SK-N-SH treated with all-trans-retinoic acid at 6 μM for 48 hours (cell line): Measurements from ENCODE around the gene AR.

Experiments
- BACH2 ChIP-seq: fragments of 250-450 bp; sonication (Bioruptor Pico); IDR thresholded peaks from 2 replicates; pipeline ENCODE4 v1.9.0; 2021; ENCODE audit warnings: mild to moderate bottlenecking, borderline replicate concordance
- CREB5 ChIP-seq: fragments of 250-450 bp; sonication (Bioruptor Pico); IDR thresholded peaks from 2 replicates; pipeline ENCODE4 v1.5.1; 2020; ENCODE audit warnings: low read depth, mild to moderate bottlenecking, moderate library complexity
- ISL1 ChIP-seq: fragments of 250-450 bp; sonication (Bioruptor Pico); IDR thresholded peaks from 2 replicates; pipeline ENCODE4 v2.1.2; 2022; ENCODE audit warnings: mild to moderate bottlenecking, moderate library complexity
- RARB ChIP-seq: fragments of 250-450 bp; sonication (Bioruptor Pico); IDR thresholded peaks from 2 replicates; pipeline ENCODE4 v1.8.0; 2021; ENCODE audit warnings: mild to moderate bottlenecking, moderate library complexity
- SNAI2 ChIP-seq: fragments of 250-450 bp; sonication (Bioruptor Pico); IDR thresholded peaks from 2 replicates; pipeline ENCODE4 v1.5.0; 2020; ENCODE audit warnings: mild to moderate bottlenecking, moderate library complexity
- TCF4 ChIP-seq: fragments of 250-450 bp; sonication (Bioruptor Pico); IDR thresholded peaks from 2 replicates; pipeline ENCODE4 v1.8.0; 2021; ENCODE audit warnings: mild to moderate bottlenecking, moderate library complexity, borderline replicate concordance
- ZFP3 ChIP-seq: fragments of 250-450 bp; sonication (Bioruptor Pico); IDR thresholded peaks from 2 replicates; pipeline ENCODE4 v1.5.0; 2020; ENCODE audit warnings: mild to moderate bottlenecking, moderate library complexity
- ZFP30 ChIP-seq: fragments of 450-650 bp; formaldehyde crosslinking; IDR thresholded peaks from 2 replicates; pipeline ENCODE4 v1.5.0; 2022; ENCODE audit warnings: mild to moderate bottlenecking, moderate library complexity
- ZNF565 ChIP-seq: fragments of 450-650 bp; formaldehyde crosslinking; conservative IDR thresholded peaks from 2 replicates; pipeline ENCODE4 v1.5.0; 2020; ENCODE audit warnings: low read depth, mild to moderate bottlenecking, moderate library complexity
- ZNF70 ChIP-seq: fragments of 450-650 bp; formaldehyde crosslinking; IDR thresholded peaks from 2 replicates; pipeline ENCODE4 v1.5.0; 2020; ENCODE audit warnings: mild to moderate bottlenecking, moderate library complexity
- TF ChIP-seq, protein P1 (sequence below): fragments of 250-450 bp; sonication (Bioruptor Pico); IDR thresholded peaks from 2 replicates; pipeline ENCODE4 v1.8.0; 2020; ENCODE audit warnings: mild to moderate bottlenecking, moderate library complexity, borderline replicate concordance

DNA sequence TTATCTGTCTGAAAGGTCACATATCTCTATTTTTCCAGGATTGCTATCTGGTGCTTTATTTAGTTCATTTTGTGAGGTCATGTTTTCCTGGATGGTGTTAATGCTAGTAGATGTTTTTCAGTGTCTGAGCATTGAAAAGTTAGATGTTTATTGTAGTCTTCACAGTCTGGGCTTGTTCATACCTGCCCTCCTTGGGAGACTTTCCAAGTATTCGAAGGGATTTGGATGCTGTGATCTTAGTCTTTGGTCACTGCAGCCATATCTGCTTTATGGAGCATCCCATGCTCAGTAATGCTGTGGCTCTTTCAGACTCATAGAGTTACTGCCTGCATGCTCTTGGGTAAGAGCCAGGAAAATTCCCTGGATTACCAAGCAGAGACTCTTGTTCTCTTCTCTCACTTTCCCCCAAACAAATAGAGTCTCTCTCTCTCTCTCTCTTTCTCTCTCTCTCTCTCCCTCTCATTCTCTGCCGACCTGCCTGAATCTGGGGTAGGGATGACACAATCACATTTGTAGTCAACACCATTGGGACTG lies 130.0 kb downstream of the AR start:
- TF ChIP-seq TCF4 (CRISPR knock-in tag) (no peak), RARB (CRISPR knock-in tag) (no peak), ZNF70 (CRISPR knock-in tag) (no peak), CREB5 (no peak), ZNF565 (CRISPR knock-in tag) (no peak), BACH2 (CRISPR knock-in tag) (no peak), SNAI2 (CRISPR knock-in tag) (no peak), ZFP3 (CRISPR knock-in tag) (no peak), ZFP30 (CRISPR knock-in tag) (no peak), ISL1 (CRISPR knock-in tag) (no peak)
- TF ChIP-seq, protein P1, sequence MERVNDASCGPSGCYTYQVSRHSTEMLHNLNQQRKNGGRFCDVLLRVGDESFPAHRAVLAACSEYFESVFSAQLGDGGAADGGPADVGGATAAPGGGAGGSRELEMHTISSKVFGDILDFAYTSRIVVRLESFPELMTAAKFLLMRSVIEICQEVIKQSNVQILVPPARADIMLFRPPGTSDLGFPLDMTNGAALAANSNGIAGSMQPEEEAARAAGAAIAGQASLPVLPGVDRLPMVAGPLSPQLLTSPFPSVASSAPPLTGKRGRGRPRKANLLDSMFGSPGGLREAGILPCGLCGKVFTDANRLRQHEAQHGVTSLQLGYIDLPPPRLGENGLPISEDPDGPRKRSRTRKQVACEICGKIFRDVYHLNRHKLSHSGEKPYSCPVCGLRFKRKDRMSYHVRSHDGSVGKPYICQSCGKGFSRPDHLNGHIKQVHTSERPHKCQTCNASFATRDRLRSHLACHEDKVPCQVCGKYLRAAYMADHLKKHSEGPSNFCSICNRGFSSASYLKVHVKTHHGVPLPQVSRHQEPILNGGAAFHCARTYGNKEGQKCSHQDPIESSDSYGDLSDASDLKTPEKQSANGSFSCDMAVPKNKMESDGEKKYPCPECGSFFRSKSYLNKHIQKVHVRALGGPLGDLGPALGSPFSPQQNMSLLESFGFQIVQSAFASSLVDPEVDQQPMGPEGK (CRISPR knock-in tag) = no peak
